HEK293T (cell line): ENCODE data around the gene PHOX2A.

Source experiments
- CTBP1 ChIP-seq: fragments of 450-650 bp; IDR thresholded peaks from 2 replicates; pipeline ENCODE4 v1.6.1; 2016; ENCODE audit warnings: borderline replicate concordance
- SP1 ChIP-seq: fragments of 450-650 bp; IDR thresholded peaks from 2 replicates; pipeline ENCODE4 v1.6.1; 2017

DNA sequence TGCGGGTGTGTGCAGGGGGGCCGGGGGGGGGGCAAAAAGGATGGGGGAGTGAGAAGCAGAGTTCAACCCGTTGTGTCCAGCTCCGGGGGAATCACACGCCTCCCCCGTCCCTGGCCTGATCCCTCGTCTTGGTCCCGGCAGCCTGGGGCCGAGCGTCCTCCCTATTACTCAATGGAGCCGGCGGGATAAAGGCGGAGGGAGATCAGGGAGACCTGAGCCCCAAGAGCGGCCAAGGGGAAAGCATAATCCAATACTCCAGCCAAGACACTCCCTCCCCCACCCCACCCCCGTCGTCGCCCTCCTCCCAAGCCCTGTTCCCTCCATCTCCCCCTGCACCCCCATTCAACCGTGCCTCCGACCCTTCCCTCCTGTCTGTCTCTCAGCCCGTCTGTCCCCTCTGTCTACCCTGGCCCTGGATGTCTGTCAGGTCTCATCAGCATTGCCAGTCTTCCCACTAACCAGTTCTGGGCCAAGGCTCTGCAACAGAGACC lies 2.6 kb downstream of the PHOX2A start:
- TF ChIP-seq SP1 = no peak
- no peak for TF ChIP-seq CTBP1
